KG1 (cell line): ENCODE measurements around the gene ABHD6.
"Not testable (repeated sequence)": the region's sequence is repeated elsewhere in the genome, so short reads cannot be mapped to it uniquely, and the experiment has no call there.

Experiments used
- DNase-seq: peaks from one replicate; lab custom pipeline; 2025; lab: John Stamatoyannopoulos, UW

ABHD6 gene

DNA sequence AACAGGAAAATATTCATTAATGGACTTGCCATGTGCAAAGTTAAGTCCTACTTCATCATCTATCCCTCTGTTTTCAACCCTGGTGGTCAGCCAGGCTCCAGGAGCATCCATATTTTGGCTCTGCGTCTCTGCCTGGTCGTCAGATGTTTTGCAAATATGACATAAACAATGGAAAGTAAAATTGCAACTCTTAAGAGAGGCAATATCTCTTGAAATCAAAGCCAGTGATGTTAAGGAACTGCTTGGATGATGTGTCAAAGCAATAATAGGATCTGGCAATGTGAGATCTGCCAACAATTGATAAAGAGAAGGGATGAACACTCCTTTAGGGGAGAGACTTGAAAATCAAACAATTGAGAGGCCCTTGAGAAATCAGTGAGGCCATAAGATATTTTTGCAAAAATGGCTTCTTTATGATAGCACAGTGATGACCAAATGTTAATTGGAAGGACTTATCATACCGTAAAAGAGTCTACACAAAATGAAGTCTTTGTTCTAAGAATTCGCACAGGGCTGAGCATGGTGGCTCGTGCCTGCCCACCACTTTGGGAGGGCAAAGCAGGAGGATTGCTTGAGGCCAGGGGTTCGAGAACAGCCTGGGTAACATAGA lies 6.5 kb downstream of the ABHD6 start:
- no peak for DNase-seq

DNA sequence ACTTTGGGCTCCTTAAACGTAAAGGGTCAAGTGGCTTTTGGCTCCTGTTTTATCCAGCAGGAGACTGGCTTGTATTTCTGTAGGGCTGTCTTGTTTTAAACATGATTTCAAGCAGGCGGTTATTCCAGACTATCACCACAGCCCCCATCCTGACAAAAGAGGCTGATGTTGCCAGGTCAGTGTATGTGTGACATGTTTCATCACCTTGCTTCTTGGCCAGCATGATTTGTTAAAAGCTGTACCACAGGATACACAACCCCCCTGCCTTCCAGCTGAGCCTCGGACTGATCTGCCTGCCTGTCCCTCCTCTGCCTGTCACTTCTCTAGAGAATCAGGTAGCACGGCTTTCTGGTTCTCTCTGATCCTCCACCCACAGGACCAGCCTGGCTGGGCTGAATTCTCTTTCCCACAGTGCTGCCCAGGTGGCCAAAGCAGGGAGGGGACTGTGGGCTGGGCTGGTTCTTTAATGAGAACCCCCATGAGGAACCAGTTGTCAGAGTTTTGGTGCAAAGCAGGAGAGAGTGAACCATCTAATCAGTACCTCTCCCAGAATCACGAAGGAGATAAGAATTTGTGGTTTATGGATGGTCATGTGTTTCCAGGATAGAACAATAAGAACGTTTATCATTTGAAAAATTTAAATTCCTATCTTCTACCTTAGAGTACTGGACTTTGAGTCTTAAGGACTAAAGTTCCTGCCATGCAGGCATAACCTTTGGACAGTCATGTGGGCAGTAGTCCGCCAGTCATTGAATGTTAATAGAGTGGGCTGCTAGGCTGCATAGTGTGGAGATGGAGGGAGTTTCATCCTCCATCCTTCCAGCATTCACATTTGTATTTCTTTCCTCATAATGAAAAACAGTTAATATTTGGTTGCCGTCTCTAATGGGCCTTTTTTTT lies 8.8 kb downstream of the ABHD6 start:
- no peak for DNase-seq

DNA sequence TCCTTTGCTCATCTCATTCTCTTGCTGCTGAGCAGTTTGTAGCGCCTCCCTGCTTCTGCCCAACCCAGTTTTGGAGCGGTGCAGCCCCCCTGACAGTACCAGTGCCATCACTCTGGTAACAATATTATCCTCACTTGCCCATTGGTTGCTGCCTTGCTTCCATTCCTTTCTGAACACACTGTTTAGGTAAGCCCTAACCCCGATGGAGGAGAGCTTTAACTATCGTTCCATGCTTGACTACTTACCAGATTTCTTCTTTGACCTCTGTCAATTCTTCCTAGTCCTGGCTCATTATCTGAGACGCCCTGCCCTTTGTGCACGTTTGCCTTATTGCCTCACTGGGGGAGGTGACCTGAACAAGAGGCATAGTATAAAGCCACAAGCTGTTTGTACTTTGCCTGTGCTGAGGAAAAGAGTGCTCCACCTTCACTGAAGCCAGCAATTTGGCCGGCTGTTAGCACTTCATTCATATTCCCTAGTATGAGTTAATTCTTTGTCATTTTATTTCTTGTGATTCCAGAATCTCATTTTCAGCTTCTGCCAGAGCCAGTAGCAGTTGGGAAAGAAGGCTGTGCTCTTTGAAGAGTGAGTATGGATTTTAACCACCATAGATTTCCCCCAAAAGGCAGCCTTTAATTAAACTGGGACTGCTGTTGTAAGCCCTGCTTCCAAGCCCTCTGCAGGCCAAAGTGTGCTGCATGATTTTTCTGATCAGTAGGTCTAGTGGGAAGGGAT lies 11.9 kb downstream of the ABHD6 start:
- DNase-seq: no peak

DNA sequence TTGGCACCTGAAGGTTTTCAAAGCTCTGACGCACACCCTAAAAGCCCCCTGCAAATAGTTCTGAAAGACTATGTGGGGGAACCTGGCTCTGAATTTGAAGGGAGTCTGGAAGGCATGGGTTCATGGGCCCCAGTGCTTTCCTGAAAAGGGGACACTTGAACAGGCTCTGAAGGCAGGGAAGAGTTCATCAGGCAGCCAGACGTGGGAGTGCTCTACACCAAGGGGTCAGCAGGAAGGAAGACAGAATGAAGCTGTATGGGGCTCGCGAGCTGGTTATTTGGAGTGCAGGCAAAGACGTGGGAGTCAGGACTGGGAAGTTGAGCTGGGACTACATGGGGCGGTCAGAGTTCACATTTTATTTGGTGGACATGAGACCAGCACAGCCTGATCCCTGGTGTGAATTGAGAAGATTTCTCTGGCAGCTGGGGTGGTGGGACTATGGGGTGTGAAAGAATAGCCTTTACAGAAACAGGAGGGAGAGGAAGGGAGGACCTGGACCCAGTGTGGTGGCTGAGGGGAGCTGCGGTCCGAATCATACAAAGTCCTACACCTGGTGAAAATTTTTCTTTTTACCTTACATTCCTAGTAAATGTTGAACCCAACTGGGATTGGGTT lies 12.6 kb downstream of the ABHD6 start:
- no peak for DNase-seq

DNA sequence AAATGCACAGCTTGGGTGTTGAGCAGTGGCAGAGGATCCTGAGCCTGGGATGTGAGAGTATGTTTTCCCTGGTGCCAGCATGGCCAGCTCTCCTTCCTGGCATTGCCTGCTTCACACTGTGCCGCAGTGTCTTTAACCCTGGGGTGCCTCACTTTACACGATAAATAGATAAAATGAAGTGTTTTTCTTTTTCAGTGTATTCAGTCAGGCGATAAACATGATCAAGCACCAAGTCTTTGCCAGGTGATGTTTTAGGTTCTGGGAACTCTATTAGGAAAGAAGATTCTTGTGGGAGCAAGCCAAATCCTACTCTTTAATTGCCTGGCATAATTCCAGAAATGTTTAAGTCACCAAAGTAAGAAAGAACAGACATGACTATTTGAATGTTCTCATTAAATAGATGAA lies 14.0 kb downstream of the ABHD6 start:
- no peak for DNase-seq

DNA sequence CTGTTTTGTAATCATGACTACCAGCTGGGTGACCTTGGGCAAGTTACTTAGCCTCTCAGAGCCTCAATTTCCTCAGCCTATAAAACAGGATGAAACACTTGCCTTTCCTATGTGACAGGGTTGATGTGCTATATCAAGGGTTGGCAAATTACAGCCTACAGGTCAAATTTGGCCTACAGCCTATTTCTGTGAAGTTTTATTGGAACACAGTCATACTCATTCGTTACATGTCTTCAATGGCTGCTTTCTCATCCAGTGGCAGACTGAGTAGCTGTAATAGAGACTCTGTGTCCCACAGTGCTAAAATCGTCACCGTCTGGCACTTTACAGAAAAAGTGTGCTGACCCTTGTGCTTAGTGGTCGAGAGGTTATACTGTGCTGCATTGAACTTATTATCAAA lies 16.6 kb downstream of the ABHD6 start:
- DNase-seq: no peak

DNA sequence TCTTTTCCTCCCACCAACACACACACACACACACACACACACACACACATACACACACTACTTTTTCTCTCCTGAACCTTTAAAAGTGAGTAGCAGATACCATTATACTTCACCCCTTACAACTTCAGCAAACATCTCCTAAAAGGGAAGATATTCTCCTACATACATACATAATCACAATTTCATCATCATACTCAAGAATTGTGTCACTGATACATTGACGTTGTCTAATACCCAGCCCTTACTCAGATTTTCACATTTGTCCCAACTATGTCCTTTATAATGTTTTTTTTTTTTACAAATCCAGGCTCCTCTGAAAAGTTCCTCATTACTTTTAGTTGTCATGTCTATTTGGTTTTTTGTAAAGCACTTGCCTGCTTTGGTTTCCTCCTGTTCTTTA lies 18.5 kb downstream of the ABHD6 start:
- DNase-seq: no peak

DNA sequence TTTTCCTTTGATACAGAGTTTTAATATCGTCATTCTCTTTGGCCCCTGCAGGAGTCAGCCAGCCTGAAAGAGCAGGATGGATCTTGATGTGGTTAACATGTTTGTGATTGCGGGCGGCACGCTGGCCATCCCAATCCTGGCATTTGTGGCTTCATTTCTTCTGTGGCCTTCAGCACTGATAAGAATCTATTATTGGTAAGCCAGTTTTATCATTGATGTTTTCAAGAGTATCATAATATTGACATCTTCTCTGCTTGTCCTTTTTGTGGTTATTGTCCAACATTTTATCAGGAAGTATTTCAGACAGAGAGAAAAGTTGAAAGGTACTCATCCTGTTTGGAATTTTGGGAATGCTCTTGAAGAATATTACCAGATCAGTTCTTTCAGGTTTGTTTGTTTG lies 18.9 kb downstream of the ABHD6 start:
- DNase-seq: no peak

DNA sequence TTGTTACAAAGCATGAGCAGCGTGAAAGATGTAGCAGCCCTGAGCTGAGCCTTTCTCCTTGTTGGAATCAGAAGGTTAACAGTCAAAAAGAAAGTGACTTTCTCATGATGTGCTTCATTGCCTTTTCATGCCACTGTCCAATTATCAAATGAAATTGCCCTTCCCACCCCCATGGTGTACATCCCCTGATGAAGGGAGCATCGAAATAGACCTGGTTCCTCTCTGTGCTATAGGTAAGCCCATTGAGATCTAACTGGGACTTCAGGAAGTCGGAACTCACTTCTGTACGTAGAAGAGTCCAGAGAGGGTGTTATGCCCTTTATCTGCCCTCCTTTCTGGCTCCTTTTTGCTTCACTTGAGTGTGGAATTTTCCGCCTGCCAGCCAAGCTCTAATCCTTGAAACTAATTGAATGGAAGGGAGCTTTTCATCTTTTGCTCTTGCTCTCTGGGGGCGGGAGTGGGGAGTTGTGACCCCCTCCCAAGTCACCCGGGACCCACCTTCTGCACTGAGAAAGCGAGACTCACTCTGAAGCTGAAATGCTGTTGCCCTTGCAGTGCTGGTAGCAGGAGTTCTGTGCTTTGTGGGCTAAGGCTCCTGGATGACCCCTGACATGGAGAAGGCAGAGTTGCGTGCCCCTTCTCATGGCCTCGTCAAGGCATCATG lies 20.9 kb downstream of the ABHD6 start:
- DNase-seq: no peak

DNA sequence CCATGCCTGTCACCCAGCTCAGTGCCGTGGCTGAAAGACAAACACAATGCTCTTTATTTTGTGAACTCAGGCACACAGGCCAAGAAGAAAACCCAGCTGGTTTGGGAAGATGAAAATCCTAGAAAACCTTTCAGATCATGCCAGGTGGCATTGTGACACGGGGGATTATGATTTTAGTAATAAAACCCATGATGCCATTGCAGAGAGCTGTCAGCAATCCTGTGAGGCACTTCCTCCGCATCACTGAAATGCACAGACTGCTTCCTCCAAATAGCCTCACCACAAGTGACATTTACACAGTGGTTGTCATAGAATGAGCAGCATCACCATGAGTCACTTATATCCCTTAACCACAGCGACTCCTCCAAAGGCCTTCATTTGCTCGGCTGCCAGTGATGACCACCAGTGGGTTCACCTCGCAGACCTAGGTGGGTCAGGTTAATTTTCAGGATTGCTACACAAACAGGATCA lies 22.7 kb downstream of the ABHD6 start:
- no peak for DNase-seq

DNA sequence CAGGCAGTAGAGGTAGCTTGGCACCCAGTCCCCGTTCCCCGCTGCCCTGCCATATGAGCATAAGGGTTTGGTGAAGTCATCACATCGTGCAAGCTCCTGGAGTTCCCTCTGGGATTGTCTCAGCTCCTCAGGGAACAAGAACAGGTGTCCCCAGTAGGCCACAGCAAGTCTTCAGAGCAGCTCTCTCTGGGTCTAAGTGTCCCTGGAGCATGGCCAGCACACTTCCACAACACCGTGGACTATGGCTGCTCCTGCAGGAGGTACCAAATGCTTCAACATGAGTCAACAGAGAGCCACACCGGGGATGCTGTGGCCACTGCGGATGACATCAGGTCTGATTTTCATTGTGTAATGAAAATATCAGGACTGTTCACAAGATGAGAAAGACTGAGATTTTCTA lies 23.1 kb downstream of the ABHD6 start:
- DNase-seq: no peak

DNA sequence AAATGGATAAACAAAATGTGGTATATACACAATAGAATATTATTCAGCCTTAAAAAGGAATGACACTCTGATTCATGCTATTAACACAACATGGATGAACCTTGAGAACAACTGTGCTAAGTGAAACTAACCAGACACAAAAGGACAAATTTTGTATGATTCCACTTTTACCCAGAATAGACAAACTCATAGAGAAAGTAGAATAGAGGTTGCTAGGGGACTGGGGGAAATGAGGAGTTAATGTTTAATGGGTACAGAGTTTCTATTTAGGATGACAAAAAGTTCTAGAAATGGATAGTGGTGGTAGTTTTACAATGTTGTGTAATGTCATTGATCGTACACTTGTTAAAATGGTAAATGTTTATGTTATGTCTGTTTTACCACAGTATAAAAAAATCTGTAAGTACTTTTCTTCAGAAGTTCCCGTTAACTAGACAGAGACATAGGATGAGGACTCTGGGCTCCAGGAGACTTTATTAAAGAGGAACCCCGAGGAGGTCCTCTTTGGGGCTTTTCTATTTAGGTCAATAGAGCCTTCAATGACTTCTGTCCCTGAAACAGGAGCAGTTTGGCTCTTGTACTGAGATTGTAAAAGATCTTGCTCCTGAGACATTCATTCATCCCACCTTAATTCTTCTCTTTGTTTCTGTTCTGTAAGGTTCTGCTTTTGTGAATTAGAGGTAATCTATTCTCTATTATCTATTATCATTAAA lies 24.5 kb downstream of the ABHD6 start:
- DNase-seq: no peak

DNA sequence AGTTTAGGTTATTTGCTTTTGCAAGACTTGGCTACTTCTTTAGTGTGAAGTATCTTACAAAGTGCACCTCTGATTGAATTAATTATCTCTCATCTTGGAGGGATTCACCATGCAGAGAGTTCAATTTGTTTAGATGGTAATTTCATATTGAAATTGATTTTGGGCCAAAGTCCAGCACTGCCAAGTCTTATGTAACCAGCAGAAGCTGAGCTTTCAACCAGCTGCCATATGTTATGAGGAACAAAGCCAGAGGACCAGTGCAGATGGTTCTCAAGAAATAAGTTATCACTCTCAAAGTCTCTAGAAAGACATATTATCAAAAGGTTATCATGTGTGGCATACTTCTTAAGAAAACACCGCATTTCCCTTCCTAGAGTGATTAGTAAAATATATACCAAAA lies 29.0 kb downstream of the ABHD6 start:
- no peak for DNase-seq

DNA sequence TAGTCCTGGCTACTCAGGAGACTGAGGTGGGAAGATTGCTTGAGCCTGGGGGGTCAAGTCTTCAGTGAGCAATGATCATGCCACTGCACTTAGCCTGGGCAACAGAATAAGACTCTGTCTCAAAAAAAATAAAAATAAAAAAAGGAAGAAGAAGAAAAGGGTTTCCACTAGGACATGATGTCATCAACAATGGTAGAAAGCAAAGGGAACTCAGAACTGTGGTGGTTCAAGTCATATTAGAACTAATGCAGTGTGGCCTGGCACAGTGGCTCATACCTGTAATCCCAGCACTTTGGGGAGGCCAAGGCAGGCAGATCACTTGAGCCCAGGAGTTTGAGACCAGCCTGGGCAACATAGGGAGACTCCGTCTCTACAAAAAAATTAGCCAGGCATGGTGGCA lies 30.0 kb downstream of the ABHD6 start:
- not testable (repeated sequence) for DNase-seq

DNA sequence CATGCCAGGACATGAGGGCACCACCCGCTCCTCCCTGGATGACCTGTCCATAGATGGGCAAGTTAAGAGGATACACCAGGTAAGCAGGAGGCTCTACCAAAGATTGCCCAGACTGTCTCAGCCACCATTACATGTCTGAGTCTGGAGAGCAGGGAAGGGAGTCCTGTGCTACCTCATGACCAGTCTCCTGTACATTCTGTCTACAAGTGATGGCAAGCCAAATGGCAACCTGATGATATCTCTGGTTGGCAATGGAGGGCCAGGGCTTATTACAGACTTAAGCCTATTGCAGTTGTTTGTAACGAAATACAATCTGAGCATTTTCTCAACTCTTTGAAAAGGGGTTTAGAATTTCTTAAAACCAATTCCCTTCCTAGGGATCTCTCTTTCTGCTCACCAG lies 31.8 kb downstream of the ABHD6 start:
- no peak for DNase-seq

DNA sequence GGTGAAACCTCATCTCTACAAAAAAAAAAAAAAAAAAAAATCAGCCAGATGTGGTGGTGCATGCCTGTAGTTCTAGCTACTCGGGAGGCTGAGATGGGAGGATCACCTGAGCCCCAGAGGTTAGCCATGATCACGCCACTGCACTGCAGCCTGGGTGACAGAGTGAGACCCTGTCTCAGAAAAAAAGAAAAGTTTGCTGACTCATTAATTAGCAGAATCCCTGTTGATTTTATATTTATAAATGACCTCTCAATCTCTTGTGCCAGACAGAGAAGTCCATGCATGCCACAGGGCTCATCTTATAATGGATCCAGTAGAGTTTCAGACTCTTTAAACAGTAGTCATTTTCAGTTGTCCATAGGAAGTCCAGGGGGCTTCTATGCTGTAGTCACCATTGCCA lies 32.9 kb downstream of the ABHD6 start:
- DNase-seq: no peak

DNA sequence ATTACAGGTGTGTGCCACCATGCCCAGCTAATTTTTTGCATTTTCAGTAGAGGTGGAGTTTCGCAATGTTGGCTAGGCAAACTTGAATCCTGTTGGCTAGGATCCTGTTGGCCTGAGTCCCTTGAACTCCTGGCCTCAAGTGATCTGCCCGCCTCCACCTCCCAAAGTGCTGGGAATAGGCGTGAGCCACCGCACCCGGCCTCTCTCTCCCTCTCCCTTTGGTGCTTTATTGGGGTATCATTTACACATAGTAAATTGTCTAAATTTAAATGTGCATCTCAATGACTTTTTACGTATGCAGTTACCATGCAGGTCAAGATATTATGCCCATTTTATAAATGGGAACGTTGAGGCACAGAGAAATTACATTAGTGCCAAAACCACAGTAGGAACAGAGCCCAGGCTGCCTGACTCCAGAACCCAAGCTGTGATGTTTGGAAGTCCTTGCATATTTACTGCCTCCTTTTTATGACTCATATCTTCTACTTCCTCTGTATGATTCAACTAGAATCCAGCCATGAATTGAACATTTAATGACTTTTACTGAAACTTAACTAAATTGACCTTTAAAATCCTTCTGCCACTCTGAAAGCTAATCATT lies 34.4 kb downstream of the ABHD6 start:
- no peak for DNase-seq

DNA sequence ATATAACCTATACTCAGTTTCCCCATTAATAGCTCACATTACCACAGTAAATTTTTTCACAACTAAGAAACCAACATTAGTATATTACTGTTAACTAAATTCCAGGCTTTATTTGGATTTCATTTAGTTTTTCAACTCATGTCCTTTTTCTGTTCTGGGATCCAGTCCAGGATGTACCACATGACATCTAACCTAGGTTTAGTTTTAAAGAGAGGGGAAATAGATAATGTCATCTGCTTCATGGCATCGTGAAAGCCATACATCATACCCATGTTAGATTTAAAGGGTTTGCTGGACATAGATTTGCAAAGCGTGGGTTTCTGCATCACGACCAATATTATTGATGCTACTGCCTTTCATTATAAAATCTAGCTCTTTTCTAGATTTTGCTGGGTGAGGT lies 35.3 kb downstream of the ABHD6 start:
- no peak for DNase-seq

DNA sequence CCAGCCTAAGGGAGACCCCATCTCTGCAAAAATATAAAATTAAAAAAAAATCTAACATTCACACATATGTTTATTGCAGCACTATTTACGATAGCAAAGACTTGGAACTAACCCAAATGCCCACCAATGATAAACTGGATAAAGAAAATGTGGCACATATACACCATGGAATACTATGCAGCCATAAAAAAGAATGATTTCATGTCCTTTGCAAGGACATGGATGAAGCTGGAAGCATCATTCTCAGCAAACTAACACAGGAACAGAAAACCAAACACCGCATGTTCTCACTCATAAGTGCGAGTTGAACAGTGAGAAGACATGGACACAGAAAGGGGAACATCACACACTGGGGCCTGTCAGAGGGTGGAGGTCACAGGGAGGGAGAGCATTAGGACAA lies 35.8 kb downstream of the ABHD6 start:
- DNase-seq: not testable (repeated sequence)

DNA sequence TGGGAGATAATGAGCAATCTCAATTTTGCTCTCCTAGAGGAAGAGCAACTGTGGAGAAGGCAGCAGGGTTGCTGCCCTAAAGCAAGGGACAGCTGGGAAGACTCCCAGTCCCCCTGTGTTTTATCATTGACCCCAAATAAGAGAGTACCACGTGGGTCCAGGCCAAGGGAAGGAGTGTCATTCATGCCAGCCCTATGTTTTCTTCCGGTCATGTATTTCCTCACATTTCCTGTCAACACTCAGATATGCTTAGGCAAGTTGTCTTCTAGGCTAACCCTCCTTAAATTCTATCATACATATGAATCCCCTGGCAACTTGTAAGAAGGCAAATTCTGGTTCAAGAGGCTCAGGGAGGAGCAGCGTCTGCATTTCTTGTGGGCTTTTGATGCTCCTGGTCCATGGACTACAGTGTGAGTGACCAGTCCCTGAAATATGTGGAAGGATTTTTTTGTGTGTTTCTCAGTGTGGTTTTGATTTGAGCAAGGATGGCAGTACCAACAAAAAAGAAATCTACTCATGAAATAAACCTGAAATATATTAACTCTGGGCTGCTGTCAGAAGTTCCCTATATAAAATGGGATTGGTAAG lies 36.5 kb downstream of the ABHD6 start:
- no peak for DNase-seq
